Kidney glomerular epithelial cell (primary cell): ENCODE results near the gene NAA80.
"Not testable (repeated sequence)": the region's sequence is repeated elsewhere in the genome, so short reads cannot be mapped to it uniquely, and the experiment has no call there.

Source experiments
- DNase-seq: peaks from one replicate; lab custom pipeline; 2025; lab: John Stamatoyannopoulos, UW

Gene NAA80

DNA sequence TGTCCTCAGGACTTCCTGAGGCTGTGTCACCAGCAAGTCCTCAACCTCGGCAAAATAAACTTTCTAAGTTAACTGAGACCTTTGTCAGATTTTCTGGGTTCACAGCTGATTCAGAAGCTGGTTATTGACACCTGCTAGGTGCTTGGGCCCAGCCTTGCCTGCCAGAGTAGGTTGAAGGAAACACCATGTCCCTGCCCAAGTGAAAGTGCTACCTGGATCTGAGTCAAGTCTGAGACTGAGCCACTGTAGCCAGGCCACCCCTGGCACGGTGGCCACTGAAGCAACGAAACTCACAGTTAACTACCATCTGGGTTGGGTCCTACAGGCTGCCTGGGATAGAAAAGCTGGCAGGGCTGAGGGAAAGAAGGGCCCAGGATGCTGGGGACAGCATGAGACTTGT, 15.1 kb upstream of the NAA80 start:
- DNase-seq, result no peak

GRCh38 chr3:50312041-50312440, 12.8 kb upstream of the NAA80 start:
- not testable (repeated sequence) for DNase-seq

DNA sequence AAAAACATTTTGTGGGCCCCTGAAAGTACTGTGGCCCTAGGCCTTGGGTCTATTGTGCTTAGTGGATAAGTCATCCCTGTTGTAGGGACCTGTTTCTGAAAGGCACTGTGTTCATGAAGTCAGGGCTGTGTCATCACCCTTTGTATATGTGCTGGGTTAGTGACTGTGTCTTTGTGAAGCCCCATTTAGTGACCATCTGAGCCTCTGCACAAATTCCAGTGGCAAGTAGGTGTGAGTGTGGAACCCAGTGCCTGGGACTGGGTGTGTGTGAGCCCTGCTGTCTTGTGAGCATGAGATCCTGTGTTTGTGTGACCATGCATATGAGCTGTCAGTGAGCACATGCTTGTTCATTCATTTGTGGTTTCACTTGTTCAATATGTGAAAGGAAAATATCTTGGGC, 5.4 kb upstream of the NAA80 start:
- DNase-seq, result no peak

DNA sequence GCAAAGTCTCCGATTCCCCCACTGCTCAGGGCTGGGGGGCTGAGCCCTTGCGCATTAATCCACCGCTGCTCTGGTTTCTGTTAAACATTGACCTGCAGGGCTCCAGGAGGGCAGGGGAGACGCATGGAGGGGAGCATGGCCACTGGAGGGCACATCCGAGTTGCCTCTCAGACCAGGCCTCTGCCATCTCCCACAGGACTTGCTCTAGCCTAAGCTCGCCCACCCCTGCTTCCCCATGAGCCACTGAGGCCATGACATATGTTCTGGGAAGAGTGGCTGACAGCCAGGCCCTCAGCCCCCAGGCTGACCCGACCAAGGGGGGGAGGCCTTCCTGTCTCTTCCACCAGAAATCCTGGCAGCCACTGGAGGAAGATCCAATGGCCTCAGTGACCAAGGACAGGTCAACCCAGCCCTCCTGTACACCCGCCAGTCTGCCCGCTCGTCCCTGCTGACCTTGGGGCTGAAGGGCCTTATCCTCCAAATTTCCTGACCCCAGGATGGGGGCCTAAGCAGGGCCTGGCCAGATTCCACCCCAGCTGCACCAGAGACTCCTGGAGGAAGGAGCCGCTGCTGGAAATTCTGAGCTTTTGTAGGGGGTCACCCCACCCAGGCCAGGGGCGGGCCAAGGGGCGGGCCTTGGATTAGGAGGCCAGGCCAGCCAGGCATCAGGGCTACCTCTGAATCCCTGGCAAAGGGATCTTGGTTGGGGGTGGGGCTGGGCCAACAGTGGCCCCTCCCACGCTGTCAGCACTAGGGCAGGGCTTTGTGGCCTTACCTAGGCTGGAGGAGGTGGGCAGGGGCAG, 4.0 kb upstream of the NAA80 start, which contains the start of gene HYAL1:
TSS of gene HYAL1 (minus strand) at position 562 of the 803 bp plus-strand sequence. CDS start 618 bp downstream, outside the sequence.
- no peak for DNase-seq

DNA sequence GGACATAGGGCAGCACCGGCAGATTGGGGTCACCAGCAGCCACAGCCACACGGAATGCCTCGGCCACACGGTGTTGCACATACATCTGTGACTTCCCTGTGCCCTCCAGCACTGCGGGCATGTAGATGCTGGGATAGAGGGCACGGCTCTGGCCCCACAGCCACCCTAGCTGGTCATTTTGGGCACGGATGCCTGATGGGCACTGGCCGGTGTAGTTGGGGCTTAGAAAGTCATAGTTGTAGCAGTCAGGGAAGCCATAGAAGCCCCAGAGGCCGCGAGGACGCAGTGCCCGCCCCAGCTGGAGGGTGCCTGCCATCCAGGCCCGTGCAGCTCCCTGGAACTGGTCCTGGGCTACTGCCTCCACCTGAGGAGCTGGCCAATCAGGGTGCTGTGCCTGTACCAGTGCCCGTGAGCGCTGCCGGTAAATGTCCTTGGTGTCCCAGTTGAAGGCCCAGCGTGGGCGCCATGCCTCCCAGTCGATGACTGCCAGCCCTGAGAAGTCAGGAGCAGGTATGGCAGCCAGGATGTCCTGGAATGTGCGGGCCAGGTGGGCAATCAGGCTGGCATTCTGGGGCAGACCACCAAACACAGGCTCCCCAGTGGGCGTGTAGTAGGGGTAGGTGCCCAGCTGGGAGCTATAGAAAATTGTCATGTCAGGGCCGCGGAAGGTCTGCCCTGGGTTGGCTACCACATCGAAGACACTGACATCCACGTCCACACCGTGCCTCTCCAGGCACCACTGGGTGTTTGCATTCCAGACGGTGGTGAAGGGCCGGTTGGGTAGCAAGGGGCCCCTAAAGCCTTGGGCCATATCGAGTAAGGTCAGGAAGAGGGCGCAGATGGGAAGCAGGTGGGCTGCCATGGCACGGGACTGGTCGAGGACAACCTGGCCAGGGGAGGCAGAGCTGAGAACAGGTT, 3.1 kb upstream of the NAA80 start:
- DNase-seq, result no peak

DNA sequence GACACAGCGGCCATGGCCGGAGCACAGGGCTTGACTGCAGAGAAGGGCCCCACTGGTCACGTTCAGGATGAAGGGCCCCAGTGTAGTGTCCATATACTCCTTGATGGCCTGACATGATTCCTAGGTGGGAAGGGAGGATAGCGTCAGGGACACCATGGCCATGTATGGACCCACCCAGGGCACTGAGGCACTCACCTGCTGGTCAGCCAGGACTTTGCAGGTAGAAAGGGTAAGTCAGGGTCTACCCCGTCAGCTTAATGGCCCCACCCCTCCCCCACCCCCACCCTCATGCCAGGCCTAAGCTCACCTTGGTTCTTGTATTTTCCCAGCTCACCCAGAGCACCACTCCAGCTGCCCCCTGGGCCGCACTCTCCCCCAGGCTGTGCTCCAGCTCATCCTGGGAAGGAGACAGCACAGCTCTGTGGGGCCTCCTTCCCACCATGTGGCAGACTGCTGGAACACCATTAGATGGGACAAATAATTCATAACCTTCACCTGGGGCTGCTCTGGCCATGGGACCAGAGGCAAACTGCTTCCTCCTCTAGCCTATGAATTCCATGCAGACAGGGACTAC, 1.6 kb upstream of the NAA80 start:
- DNase-seq, result no peak

GRCh38 chr3:50299929-50300680, 900 bp upstream of the NAA80 start:
- no peak for DNase-seq

DNA sequence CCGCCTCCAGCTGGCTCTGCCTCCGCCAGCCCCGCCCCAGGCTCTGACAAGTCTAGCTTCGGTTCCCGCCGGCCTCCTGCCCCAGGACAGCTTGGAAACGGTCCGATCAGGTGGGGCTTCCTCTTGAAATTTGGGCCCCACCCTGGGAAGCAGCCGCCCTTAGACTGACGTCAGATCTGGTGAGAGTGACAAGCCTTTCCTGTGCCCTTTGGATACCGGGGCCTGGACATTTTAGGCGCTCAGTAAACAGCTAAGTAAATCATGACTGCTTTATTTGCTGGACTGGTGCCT, 378 bp upstream of the NAA80 start:
- DNase-seq, result no peak

DNA sequence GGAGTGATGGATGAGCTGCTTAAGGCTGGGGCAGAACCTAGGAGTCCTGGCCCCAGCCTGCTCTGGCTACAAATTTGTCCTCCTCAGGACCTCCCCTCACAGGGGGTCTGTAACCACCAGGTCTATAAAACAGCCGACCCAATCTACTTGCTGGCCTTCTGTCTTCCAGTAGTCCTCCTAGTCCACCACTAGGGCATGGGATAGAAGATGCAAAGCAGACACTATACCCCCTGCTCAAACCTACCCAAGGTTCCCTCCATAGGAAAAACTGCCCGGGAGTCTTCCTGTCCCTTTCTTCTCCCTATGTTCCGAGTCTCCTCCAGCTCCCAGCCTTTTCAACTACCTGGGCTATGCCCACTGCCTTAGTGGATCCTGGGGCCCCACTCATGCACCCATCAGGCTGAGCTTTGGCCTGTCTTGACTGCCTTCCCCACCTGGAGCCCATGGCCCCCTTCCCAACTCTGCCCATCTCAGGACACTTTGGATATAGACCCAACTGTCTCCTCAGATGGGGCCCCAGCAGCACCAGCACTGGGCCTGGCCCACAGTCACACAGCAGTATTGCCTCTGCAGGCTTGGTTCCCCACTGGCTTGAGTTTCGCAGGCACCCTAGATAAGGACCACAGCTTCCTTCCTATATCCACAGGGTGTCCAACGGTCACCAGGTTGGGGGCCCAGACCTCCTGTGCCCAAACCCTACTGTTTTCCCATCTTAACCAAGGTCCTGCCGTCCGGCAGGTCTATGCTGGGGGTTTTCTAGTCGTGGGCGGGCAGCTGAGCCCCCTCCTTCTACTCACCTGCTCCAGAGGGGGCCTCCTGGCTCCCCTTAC, 1.1 kb downstream of the NAA80 start:
- DNase-seq, result no peak

GRCh38 chr3:50297384-50297775, 1.8 kb downstream of the NAA80 start:
- DNase-seq, result no peak

DNA sequence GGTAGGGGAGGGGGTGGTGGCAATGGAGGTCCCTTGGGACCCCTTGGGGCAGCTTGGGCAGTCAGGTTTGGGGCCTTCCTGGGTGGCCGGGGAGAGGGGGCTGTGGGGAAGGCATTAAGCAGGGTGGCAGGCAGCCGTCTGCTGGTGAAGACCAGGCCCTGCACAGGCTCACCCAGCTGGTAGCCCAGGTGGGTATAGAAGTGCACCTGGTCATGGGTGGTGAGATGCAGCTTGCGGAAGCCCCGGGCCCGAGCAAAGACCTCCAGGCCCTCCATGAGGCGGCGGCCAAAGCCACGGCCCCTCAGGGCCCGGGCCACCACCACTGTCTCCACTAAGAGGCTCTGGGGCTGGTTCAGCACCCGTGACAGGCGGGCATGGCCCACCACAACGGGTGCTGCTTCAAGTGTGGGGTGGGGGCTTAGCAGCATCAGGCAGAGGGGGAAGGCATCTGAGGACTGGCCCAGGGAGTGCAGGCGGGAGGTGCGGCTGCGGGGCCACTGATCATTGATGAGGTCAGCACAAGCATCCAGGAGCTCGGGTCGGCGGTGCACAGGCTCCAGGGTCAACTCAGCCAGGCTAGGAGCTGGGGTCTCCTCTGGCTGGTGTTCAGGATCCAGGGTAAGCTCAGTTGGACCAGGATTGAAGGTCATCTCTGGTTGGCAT, 2.4 kb downstream of the NAA80 start:
- no peak for DNase-seq

GRCh38 chr3:50295553-50296431, 3.4 kb downstream of the NAA80 start:
- DNase-seq, result no peak

- DNase-seq, result no peak
Observed at GRCh38 chr3:50294492-50295403, 4.5 kb downstream of the NAA80 start.

DNA sequence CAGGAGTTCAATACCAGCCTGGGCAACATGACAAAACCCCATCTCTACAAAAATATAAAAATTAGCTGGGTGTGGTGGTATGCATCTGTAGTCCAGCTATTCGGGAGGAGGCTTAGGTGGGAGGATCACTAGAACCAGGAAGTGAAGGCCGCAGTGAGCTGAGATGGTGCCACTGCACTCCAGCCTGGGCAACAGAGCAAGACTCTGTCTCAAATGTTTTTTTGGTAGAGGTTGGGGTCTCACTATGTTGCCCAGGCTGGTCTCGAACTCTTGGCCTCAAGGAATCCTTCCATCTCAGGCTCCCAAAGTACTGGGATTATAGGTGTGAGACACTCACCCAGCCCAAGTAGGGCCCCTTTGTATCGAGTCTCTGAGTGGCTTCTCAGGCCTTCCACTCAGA, 5.1 kb downstream of the NAA80 start:
- no peak for DNase-seq

DNA sequence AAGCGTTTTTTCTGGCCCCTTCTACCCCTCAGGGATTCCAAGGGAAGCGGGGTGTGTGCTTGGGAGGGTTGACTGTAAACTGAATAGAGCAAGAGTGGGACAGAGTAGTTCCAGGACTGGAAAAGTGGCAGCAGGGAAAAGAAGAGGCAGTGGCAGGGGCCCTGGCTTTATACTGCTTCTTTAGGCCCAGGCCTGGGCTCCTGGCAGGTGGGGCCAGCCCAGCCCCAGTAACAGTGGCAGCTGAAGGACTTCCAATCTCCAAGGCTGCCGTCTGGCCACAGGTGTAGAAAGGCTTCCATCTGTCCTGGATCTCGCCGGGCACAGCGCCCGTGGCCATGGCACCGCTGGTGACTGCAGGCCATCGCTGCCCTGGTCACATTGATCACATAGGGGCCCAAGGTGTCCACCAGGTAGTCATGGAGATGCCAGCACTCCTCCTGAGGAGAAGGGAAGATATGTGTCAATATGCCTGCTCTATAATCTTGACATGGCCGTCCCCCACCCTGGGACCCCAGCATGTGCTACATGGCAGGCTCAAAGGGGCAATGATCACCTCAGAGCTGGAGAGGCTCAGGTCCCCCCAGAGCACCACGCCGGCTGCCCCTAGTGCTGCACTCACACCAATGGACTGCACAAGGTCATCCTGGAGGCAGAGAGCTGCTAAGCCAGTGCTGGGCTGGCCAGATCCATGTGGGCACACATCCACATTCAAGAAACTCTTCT, 6.0 kb downstream of the NAA80 start:
- DNase-seq, result no peak

DNA sequence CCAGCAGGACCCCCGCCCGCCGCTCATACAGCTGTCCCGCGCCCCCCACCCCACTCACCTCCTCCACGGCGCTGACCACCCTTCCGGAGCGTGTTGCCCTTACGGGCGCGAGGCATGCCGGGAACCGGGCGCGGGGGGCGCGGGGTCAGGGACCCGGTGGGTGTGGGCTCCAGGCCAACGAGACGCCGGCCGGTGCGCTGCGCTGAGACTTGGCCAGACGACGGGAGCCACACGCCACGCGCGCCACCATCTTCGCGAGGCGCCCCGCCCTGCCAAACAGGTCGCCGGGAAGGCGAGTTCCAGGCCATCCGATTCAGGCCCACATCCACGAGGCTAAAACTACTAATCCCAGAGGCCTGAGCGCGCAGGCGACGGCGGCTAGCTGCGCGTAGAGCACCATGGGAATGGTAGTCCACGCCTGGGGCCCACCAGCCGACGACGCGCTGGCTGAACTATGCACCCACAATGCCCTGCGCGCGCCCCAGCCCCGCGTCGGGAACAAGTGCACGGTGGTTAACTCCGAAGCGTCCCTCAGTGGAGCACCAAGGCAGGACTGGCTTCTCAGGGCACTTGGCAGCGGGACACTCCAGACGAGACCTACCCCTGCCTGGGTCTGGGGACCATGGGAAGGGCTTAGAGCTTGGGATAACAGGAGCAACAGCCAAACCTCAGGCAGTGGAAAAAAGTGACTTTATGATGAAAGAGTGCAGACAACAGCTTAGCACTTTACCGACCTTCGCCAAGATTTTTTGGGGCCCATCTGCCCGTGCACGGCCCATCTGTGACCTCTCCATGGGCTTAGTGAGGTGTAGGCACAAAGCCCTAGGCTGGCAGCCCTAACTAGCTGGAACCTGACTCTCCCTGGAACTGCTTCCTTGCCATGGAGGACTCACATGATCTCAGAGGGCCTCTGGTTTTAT, 6.8 kb downstream of the NAA80 start, which contains the start of gene IFRD2:
TSS of gene IFRD2 (minus strand) at position 271 of the 920 bp plus-strand sequence. CDS start at position 116, 155 bp downstream.
- peak; percentile 98 for DNase-seq
